ENCODE measurements around the gene APBB2.

DNA sequence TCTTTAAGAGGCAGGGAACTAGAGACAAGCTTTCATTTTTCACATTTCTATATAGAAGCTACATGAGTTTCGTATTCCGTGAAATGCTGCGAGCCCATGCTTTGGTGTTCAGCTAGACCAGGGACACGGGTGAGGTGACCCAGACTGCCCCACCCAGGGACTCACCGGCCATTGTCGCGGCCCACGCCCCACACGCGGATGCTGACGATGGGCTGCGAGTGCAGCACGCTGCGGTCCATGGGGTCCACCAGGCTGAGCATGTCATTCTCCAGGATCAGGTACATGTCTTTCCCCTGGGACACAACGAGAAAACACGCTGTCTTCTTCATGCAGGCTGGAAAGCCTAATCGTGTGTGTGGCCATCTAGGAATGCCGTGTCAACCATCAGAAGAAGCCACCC, 324.1 kb downstream of the APBB2 start:
- TF ChIP-seq, protein P1, sequence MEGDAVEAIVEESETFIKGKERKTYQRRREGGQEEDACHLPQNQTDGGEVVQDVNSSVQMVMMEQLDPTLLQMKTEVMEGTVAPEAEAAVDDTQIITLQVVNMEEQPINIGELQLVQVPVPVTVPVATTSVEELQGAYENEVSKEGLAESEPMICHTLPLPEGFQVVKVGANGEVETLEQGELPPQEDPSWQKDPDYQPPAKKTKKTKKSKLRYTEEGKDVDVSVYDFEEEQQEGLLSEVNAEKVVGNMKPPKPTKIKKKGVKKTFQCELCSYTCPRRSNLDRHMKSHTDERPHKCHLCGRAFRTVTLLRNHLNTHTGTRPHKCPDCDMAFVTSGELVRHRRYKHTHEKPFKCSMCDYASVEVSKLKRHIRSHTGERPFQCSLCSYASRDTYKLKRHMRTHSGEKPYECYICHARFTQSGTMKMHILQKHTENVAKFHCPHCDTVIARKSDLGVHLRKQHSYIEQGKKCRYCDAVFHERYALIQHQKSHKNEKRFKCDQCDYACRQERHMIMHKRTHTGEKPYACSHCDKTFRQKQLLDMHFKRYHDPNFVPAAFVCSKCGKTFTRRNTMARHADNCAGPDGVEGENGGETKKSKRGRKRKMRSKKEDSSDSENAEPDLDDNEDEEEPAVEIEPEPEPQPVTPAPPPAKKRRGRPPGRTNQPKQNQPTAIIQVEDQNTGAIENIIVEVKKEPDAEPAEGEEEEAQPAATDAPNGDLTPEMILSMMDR (IDR thresholded peaks at IDR 0.05): no peak
- no peak for TF ChIP-seq POLR2A (IDR thresholded peaks at IDR 0.05)

All from tibial nerve (tissue), 3 donors.